ENCODE results near the gene OSBPL9.

DNA sequence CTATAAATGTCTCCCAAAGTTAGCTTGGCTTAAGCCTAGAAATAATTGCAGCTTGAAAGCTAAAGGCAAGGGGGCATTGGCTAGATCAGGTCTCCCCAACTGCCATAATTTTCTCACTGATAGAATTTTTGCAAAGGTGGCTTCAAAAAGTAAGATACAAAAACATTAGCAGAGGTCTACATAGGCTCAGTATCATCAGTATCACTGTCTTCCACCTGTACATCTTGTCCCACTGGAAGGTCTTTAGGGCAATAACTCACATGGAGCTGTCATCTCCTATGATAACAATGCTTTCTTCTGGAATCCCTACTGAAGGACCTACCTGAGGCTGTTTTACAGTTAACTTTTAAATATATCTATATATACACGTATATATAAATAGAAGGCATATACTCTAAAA is 14.9 kb downstream of the OSBPL9 start:
- TF ChIP-seq EZH2 (IDR thresholded peaks at IDR 0.05; ENCODE audit: insufficient read depth, poor library complexity, severe bottlenecking) (no peak), EZH2phosphoT487 (IDR thresholded peaks at IDR 0.05; ENCODE audit: insufficient read depth, low read depth) (no peak)
